ENCODE data around the gene NFE2L1. TPM values are rescaled to one million over a fixed set of nuclear protein-coding genes. Genes with fewer than 3 reads are reported as not detected.

Gene NFE2L1
- total RNA-seq, 1 donor from 2014 or later = 445 TPM

DNA sequence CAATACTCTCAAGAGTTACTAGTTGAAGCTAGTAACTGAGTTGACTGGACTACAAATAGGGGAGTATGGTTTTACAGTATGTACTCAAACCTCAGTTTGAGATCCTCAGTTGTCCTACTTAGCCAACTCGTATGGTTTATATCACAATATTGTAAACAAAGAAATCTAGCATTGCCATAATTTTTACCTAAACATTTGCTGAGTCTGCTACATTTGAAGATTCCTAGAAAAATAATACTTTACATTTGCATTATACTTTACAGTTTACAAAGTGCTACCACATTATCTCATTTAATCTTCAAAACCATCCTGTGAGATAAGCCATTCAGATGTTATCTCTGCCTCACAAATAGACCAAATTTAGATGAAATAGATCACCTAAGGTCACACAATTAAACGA lies 36.8 kb downstream of the NFE2L1 start:
- H3K27ac Mint-ChIP-seq (ENCODE audit: unreplicated experiment) = no peak overlapping the region
- no peaks in the 10 kb centered on the region for H3K9me3 Mint-ChIP-seq (ENCODE audit: low read depth)
- peaks cover 19% of the 10 kb centered on the region for H3K4me1 Mint-ChIP-seq (ENCODE audit: low read depth)
- no peaks in the 10 kb centered on the region for H3K27me3 Mint-ChIP-seq (ENCODE audit: low read depth)
- no peaks in the 10 kb centered on the region for H3K36me3 Mint-ChIP-seq (ENCODE audit: low read depth)
- no peak for DNase-seq (ENCODE audit: low spot score)
- TF ChIP-seq, protein P1, sequence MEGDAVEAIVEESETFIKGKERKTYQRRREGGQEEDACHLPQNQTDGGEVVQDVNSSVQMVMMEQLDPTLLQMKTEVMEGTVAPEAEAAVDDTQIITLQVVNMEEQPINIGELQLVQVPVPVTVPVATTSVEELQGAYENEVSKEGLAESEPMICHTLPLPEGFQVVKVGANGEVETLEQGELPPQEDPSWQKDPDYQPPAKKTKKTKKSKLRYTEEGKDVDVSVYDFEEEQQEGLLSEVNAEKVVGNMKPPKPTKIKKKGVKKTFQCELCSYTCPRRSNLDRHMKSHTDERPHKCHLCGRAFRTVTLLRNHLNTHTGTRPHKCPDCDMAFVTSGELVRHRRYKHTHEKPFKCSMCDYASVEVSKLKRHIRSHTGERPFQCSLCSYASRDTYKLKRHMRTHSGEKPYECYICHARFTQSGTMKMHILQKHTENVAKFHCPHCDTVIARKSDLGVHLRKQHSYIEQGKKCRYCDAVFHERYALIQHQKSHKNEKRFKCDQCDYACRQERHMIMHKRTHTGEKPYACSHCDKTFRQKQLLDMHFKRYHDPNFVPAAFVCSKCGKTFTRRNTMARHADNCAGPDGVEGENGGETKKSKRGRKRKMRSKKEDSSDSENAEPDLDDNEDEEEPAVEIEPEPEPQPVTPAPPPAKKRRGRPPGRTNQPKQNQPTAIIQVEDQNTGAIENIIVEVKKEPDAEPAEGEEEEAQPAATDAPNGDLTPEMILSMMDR (IDR thresholded peaks at IDR 0.05) = no peak
- no peak overlapping the region for H3K4me3 Mint-ChIP-seq (ENCODE audit: unreplicated experiment)

DNA sequence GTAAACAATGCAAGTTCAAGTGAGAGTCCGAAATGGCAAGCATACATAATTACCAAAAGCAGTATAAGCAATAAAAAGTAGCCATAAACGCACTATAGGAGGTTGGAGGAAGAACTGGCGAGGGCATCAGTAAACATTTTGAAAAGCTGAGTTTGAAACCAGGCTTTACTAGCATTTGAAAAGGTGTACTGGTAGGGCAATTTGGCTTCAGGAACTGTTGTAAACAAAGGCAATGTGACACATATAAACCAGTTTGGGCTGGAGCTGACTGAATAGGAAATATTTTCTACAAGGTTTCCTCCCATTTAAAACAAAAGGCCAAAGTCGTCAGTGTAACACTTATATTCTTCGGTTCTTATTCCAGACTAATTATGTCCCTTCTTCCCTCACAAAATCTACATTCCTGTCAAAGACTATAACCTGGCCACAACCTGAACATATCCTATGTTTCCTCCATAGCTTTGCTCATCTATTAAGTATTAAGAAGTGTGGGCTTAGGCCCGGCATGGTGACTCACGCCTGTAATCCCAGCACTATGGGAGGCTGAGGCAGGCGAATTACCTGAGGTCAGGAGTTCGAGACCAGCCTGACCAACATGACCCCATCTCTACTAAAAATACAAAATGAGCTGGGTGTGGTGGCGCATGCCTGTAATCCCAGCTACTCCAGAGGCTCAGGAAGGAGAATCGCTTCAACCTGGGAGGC lies 45.3 kb downstream of the NFE2L1 start:
- H3K9me3 Mint-ChIP-seq (ENCODE audit: low read depth) = no peaks in the 10 kb centered on the region
- no peak overlapping the region for H3K4me3 Mint-ChIP-seq (ENCODE audit: unreplicated experiment)
- H3K36me3 Mint-ChIP-seq (ENCODE audit: low read depth) = peaks cover 2% of the 10 kb centered on the region
- peak; percentile 25 for DNase-seq (ENCODE audit: low spot score)
- H3K27ac Mint-ChIP-seq (ENCODE audit: unreplicated experiment) = no peak overlapping the region
- TF ChIP-seq, protein P1 (IDR thresholded peaks at IDR 0.05) = no peak
- peaks cover 23% of the 10 kb centered on the region for H3K4me1 Mint-ChIP-seq (ENCODE audit: low read depth)
- no peaks in the 10 kb centered on the region for H3K27me3 Mint-ChIP-seq (ENCODE audit: low read depth)

DNA sequence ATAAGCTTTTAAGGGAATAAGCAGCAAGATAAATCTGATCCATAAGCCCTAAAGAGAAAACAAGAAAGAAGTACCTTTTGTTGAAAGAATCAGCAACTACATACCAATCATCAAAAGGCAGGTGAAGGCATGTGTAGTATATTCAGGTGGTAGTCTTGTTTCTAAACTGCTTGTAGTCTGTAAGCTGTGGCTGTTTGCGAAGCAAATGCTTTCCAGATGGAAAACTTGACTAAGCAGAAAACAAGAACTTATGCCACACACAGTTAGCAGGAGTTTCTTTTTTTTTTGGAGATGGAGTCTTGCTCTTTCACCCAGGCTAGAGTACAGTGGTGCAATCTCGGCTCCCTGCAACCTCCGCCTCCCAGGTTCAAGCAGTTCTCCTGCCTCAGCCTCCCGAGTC lies 47.5 kb downstream of the NFE2L1 start:
- H3K27ac Mint-ChIP-seq (ENCODE audit: unreplicated experiment) = no peak overlapping the region

DNA sequence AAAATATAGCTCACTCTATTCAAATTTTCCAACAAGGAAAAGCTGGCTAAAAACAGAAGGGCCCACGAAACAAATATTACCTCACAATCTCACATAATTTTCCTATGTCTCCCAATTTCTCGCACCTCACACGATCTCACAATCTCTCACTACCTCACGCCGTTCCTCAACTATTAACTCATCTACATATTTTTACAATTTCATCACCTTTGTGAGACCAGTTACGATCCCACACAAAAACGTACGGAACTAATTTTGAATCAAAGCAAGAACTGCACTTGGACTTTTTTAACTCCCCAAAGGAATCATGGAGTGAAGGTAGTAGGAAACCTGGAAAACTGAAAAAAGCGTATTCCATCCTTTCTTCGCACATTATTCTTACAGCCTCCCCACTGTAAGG lies 52.0 kb downstream of the NFE2L1 start:
- Mint-ChIP-seq H3K36me3 (ENCODE audit: low read depth) (no peaks in the 10 kb centered on the region), H3K27ac (ENCODE audit: unreplicated experiment) (peak overlapping the region; percentile 98), H3K4me3 (ENCODE audit: unreplicated experiment) (peak overlapping the region; percentile 99), H3K9me3 (ENCODE audit: low read depth) (no peaks in the 10 kb centered on the region), H3K4me1 (ENCODE audit: low read depth) (peaks cover 32% of the 10 kb centered on the region), H3K27me3 (ENCODE audit: low read depth) (no peaks in the 10 kb centered on the region)
- TF ChIP-seq, protein P1 (IDR thresholded peaks at IDR 0.05) = no peak
- no peak for DNase-seq (ENCODE audit: low spot score)

More for the DNA sequence above, 47.5 kb downstream of the NFE2L1 start:
- TF ChIP-seq, protein P1 (IDR thresholded peaks at IDR 0.05) = no peak
- H3K27me3 Mint-ChIP-seq (ENCODE audit: low read depth) = no peaks in the 10 kb centered on the region
- no peak for DNase-seq (ENCODE audit: low spot score)
- H3K9me3 Mint-ChIP-seq (ENCODE audit: low read depth) = no peaks in the 10 kb centered on the region
- H3K4me1 Mint-ChIP-seq (ENCODE audit: low read depth) = peaks cover 32% of the 10 kb centered on the region
- H3K4me3 Mint-ChIP-seq (ENCODE audit: unreplicated experiment) = no peak overlapping the region
- peaks cover 2% of the 10 kb centered on the region for H3K36me3 Mint-ChIP-seq (ENCODE audit: low read depth)

DNA sequence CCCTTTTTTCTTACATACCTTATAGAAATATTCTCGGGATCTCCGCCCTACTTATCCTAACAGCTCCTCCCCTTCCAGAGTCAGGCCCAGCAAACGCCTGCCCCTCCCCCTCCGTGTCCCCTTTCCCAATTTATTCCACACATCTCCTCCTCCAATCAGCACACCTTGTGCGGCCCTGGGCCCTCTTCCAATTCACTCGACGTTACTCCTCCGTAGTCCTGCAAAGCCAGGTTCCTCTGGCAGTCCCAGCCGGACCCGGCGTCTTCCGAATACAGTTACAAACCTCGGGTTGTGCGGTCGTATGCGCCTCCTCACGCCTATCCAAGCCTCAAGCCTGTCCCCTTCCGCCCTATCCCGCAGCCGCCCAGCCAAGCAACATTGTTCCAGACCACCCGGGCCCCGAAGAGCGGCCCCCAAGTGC lies 52.4 kb downstream of the NFE2L1 start:
- H3K27me3 Mint-ChIP-seq (ENCODE audit: low read depth) = no peaks in the 10 kb centered on the region

More for the DNA sequence above, 52.4 kb downstream of the NFE2L1 start:
- TF ChIP-seq, protein P1 (IDR thresholded peaks at IDR 0.05) = no peak
- DNase-seq (ENCODE audit: low spot score) = peak; percentile 88
- Mint-ChIP-seq H3K9me3 (ENCODE audit: low read depth) (no peaks in the 10 kb centered on the region), H3K36me3 (ENCODE audit: low read depth) (no peaks in the 10 kb centered on the region), H3K27ac (ENCODE audit: unreplicated experiment) (peak overlapping the region; percentile 98), H3K4me1 (ENCODE audit: low read depth) (peaks cover 29% of the 10 kb centered on the region), H3K4me3 (ENCODE audit: unreplicated experiment) (peak overlapping the region; percentile 99)
